Measurements from ENCODE around the gene FREM2.

Gene FREM2

GRCh38 chr13:38895075-38895474 is 208.2 kb downstream of the FREM2 start:
- ChIA-PET CTCF (interaction anchor here (1.2 kb wide), 1 partner anchor 16 kb away, joined by 3 read pairs; no protein-coding TSS in a partner anchor), POLR2A (no interaction called here)
- no peak for TF ChIP-seq CTCF (IDR thresholded peaks at IDR 0.05; ENCODE audit: control extremely low read depth, extremely low read depth, low read depth, missing control alignments)
- DNase-seq (ENCODE audit: extremely low spot score): no peak

- TF ChIP-seq CTCF (IDR thresholded peaks at IDR 0.05; ENCODE audit: control extremely low read depth, extremely low read depth, low read depth, missing control alignments): no peak
- CTCF ChIA-PET: interaction anchor here (1.8 kb wide), 1 partner anchor 25 kb away, joined by 4 read pairs; no protein-coding TSS in a partner anchor
Measured at GRCh38 chr13:38897521-38897920, 210.6 kb downstream of the FREM2 start.

GRCh38 chr13:38898481-38898880 is 211.6 kb downstream of the FREM2 start:
- no peak for DNase-seq (ENCODE audit: extremely low spot score)
- CTCF ChIA-PET: interaction anchor here (1.8 kb wide), 1 partner anchor 26 kb away, joined by 4 read pairs; no protein-coding TSS in a partner anchor
- no peak for TF ChIP-seq CTCF (IDR thresholded peaks at IDR 0.05; ENCODE audit: control extremely low read depth, extremely low read depth, low read depth, missing control alignments)
- POLR2A ChIA-PET: no interaction called here

More at GRCh38 chr13:38897521-38897920, 210.6 kb downstream of the FREM2 start:
- POLR2A ChIA-PET: no interaction called here
- no peak for DNase-seq (ENCODE audit: extremely low spot score)

- ChIA-PET CTCF (interaction anchor here (0.8 to 1.8 kb wide), 3 partner anchors 16 to 27 kb away, joined by 3 to 4 read pairs (median 4); no protein-coding TSS in a partner anchor), POLR2A (no interaction called here)
- no peak for DNase-seq (ENCODE audit: extremely low spot score)
- no peak for TF ChIP-seq CTCF (IDR thresholded peaks at IDR 0.05; ENCODE audit: control extremely low read depth, extremely low read depth, low read depth, missing control alignments)
Measured at GRCh38 chr13:38899571-38899970, 212.7 kb downstream of the FREM2 start.

GRCh38 chr13:38900188-38900587 is 213.3 kb downstream of the FREM2 start:
- CTCF ChIA-PET: interaction anchor here (0.8 to 1.6 kb wide), 3 partner anchors 8 to 28 kb away, joined by 3 to 5 read pairs (median 4); no protein-coding TSS in a partner anchor
- DNase-seq (ENCODE audit: extremely low spot score): no peak
- TF ChIP-seq CTCF (IDR thresholded peaks at IDR 0.05; ENCODE audit: control extremely low read depth, extremely low read depth, low read depth, missing control alignments): no peak
- POLR2A ChIA-PET: no interaction called here

- ChIA-PET CTCF (no interaction called here), POLR2A (no interaction called here)
- no peak for TF ChIP-seq CTCF (IDR thresholded peaks at IDR 0.05; ENCODE audit: control extremely low read depth, extremely low read depth, low read depth, missing control alignments)
- DNase-seq (ENCODE audit: extremely low spot score): no peak
Measured at GRCh38 chr13:38902551-38902950, 215.7 kb downstream of the FREM2 start.
